Central memory CD8-positive, alpha-beta T cell (primary cell): ENCODE data around the gene PRIMPOL.
"Not testable (repeated sequence)": the region's sequence is repeated elsewhere in the genome, so short reads cannot be mapped to it uniquely, and the experiment has no call there.

ENCODE experiments used
- ATAC-seq: fragments of 150-1000 bp; cut with Tn5 transposase; replicated peaks from 2 replicates; pipeline ENCODE4 v1.10.0; 2022; ENCODE audit warnings: mild to moderate bottlenecking, moderate FRiP score, moderate number of reproducible peaks; ENCODE audit not compliant: poor library complexity, severe bottlenecking; ENCODE audit errors: extremely low read depth
- DNase-seq, 2 donors: peaks; one replicate each; pipeline ENCODE4 v3.0.0; 2021; ENCODE audit warnings: low spot score in 2 of 2
- H3K27ac Mint-ChIP-seq: one replicate; pipeline ENCODE4 v1.8.0; 2022; ENCODE audit warnings: low read depth, mild to moderate bottlenecking, moderate library complexity, mixed read lengths
- H3K27me3 Mint-ChIP-seq: one replicate; pipeline ENCODE4 v1.8.0; 2022; ENCODE audit warnings: mixed read lengths
- H3K36me3 Mint-ChIP-seq: one replicate; pipeline ENCODE4 v1.8.0; 2022; ENCODE audit warnings: mild to moderate bottlenecking, moderate library complexity, mixed read lengths; ENCODE audit not compliant: insufficient read depth
- H3K4me1 Mint-ChIP-seq: one replicate; pipeline ENCODE4 v1.8.0; 2022; ENCODE audit warnings: mixed read lengths
- H3K4me3 Mint-ChIP-seq: one replicate; pipeline ENCODE4 v1.8.0; 2022; ENCODE audit warnings: mild to moderate bottlenecking, moderate library complexity, mixed read lengths
- H3K9me3 Mint-ChIP-seq: one replicate; pipeline ENCODE4 v1.8.0; 2022; ENCODE audit warnings: mixed read lengths

PRIMPOL gene

DNA sequence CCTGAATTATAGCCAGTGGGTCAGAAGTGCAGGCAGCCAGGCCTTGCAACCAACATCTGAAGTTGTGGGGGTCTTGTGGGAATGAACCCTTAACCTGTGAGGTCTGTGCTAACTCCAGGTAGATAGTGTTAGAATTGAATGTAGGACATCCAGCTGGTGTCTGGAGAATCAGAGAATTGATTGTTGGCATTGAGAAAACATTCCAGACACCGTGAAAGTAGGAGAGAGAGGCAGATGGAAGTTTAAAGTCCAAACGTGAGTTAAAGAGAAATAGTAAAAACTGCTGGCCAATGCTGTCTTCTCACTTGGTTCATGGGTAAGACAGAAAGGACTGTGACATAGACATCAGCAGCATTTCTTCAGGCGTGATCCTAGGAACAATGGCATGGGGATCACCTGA is 28.0 kb upstream of the PRIMPOL start:
- H3K27me3 Mint-ChIP-seq = no peaks in the 10 kb centered on the region
- no peak for ATAC-seq
- no peak overlapping the region for H3K4me3 Mint-ChIP-seq
- no peaks in the 10 kb centered on the region for H3K9me3 Mint-ChIP-seq
- DNase-seq = no peak
- H3K36me3 Mint-ChIP-seq = no peaks in the 10 kb centered on the region
- H3K4me1 Mint-ChIP-seq = peaks cover 25% of the 10 kb centered on the region
- H3K27ac Mint-ChIP-seq = no peak overlapping the region

DNA sequence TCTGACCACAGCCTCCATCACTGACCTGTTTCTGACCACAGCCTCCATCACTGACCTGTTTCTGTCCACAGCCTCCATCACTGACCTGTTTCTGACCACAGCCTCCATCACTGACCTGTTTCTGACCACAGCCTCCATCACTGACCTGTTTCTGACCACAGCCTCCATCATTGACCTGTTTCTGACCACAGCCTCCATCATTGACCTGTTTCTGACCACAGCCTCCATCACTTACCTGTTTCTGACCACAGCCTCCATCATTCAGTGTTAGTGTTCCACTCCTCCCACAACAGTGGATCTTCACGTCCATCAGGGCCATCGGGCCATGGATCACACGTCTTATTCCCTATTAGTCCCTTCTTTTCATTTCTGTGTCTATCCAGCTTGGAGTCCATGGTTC is 25.0 kb upstream of the PRIMPOL start:
- DNase-seq, H3K9me3 Mint-ChIP-seq, ATAC-seq, H3K27me3 Mint-ChIP-seq, H3K4me3 Mint-ChIP-seq: not testable (repeated sequence)
- peaks cover 14% of the 10 kb centered on the region for H3K36me3 Mint-ChIP-seq
- peak overlapping the region; percentile 77 for H3K27ac Mint-ChIP-seq
- H3K4me1 Mint-ChIP-seq = peaks cover 42% of the 10 kb centered on the region

DNA sequence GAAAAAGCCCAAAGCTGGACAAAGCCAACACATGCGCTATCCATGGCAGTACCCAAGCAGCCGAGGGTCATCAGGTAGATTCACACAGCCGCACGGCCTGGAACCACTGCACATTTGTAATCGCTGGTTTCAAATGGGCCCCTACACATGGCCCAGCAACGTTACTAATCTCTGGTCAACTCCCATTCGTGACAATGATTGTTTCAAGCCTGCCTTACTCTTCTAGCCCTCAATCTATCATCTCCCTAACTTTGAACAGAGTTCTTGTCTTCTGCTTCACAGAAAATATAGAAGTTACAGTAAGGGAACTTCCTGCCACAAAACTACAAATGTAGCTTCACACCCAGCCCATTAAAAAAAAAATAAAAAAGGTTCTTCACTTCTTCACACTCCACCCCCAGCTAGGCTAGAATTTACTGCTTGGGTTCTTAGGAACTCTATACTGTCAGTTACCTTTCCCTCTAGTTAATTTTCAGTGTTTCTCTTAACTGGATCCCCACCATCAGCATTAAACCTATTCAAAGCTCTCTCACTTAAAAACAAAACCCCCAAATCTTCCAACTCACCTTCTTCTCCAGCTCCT is 24.5 kb upstream of the PRIMPOL start:
- ATAC-seq (peak; percentile 59), DNase-seq (no peak)
- Mint-ChIP-seq H3K27ac (peak overlapping the region; percentile 77), H3K4me3 (no peak overlapping the region), H3K9me3 (no peaks in the 10 kb centered on the region), H3K36me3 (peaks cover 19% of the 10 kb centered on the region), H3K27me3 (no peaks in the 10 kb centered on the region), H3K4me1 (peaks cover 42% of the 10 kb centered on the region)

DNA sequence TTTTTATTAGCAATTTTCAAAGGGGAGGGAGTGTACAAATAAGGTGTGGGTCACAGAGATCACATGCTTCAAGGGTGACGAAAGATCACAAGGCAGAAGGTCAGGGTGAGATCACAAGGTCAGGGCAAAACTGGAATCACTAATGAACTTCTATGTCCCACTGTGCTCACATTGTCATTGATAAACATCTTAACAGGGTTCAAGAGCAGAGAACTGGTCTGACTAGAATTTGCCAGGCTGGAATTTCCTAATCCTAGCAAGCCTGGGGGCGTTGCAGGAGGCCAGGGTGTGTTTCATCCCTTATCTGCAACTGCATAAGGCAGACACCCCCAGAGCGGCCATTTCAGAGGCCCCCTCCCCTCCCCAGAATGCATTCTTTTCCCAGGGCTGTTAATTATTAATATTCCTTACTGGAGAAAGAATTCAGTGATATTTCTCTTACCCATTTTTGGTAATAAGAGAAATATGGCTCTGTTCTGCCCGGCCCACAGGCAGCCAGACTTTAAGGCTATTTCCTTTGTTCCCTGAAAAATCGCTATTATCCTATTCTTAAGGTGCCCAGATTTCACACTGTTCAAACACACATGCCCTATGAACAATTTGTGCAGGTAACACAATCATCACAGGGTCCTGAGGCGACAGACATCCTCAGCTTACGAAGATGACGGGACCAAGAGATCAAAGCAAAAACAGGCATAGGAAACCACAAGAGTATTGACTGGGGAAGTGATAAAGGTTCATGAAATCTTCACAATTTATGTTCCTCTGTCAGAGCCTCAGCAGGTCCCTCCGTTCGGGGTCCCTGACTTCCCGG is 23.5 kb upstream of the PRIMPOL start:
- not testable (repeated sequence) for H3K4me3 Mint-ChIP-seq, H3K9me3 Mint-ChIP-seq, DNase-seq, H3K27me3 Mint-ChIP-seq
- Mint-ChIP-seq H3K27ac (peak overlapping the region; percentile 77), H3K4me1 (peaks cover 42% of the 10 kb centered on the region), H3K36me3 (peaks cover 28% of the 10 kb centered on the region)
- peak; percentile 59 for ATAC-seq

DNA sequence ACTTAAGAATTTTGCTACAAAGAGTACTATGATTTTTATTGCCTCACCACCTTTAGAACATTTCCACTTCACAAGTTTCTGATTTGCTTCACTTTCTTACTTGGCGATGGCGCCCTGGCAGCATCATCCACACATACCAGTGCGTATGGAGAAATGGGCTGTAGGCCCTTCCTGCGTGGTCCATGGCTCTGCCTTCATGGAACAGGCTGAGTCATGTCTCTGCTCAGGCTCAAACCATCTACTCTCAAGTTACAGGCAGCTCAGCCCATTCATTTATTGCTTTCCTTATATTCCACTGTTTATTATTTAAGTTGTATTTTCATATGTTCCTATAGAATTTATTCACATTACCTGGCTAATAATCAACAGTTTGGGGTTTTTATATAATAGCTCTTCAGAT is 21.4 kb upstream of the PRIMPOL start:
- no peak overlapping the region for H3K4me3 Mint-ChIP-seq
- DNase-seq (no peak), ATAC-seq (no peak)
- no peak overlapping the region for H3K27ac Mint-ChIP-seq
- H3K27me3 Mint-ChIP-seq = no peaks in the 10 kb centered on the region
- peaks cover 46% of the 10 kb centered on the region for H3K36me3 Mint-ChIP-seq
- no peaks in the 10 kb centered on the region for H3K9me3 Mint-ChIP-seq
- peaks cover 42% of the 10 kb centered on the region for H3K4me1 Mint-ChIP-seq

DNA sequence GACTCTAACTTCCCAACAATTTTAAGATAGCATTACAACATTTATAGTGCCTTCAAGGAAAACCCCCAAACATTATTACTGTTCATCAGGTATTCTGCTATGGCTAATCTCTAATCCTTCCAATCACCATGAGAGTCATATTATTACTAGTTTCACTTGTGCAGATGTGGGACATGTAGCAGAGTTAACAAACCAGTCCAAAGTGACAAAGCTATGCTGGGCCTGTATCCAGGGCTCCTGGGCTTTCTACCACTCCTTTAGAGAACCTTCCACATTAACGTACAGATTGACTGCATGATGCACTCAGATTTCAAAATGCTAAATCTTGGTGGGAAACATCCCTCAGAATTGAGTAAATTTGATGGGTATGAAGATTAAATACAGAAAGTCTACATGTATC is 16.7 kb upstream of the PRIMPOL start:
- Mint-ChIP-seq H3K9me3 (no peaks in the 10 kb centered on the region), H3K4me1 (peaks cover 4% of the 10 kb centered on the region), H3K36me3 (peaks cover 72% of the 10 kb centered on the region), H3K4me3 (no peak overlapping the region), H3K27me3 (no peaks in the 10 kb centered on the region), H3K27ac (no peak overlapping the region)
- ATAC-seq = no peak
- no peak for DNase-seq

DNA sequence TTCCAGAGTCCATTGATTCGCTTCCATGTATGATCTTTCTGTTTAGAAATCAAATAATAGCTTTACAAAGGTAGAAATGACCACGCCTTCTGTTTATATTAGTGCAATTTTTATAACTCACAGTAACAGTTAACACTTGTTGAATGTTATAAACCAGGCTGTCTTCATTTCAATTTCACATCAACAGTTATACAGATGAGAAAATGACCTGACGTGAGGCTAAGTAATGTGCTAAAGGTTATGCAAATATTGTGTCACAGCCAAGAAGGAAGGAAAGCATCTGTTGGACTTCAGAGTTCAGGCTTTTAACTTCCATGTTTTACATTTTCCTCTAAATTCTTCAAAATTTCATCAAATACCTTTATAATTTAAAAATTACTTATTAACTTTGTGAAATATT is 14.2 kb upstream of the PRIMPOL start:
- peaks cover 72% of the 10 kb centered on the region for H3K36me3 Mint-ChIP-seq
- no peak for ATAC-seq
- no peaks in the 10 kb centered on the region for H3K27me3 Mint-ChIP-seq
- no peak overlapping the region for H3K4me3 Mint-ChIP-seq
- H3K27ac Mint-ChIP-seq = no peak overlapping the region
- H3K9me3 Mint-ChIP-seq = no peaks in the 10 kb centered on the region
- DNase-seq = no peak
- peaks cover 15% of the 10 kb centered on the region for H3K4me1 Mint-ChIP-seq

DNA sequence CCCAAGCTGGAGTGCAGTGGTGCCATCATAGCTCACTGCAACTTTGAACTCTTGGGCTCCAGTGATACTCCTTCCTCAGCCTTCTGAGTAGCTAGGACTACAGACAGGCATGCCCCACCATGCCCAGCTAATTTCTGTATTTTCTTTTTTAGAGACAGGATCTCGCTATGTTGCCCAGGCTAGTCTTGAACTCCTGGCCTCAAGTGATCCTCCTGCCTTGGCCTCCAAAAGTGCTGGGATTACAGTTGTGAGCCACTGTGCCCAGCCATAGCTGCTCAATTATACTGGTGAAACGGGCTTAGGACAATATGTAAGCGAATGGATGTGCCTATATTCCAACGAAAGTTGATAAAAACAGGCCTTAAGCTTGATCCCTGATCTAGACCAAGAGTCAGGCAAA is 13.4 kb upstream of the PRIMPOL start:
- Mint-ChIP-seq H3K27ac (no peak overlapping the region), H3K4me1 (peaks cover 23% of the 10 kb centered on the region), H3K4me3 (no peak overlapping the region), H3K9me3 (no peaks in the 10 kb centered on the region), H3K27me3 (no peaks in the 10 kb centered on the region), H3K36me3 (peaks cover 64% of the 10 kb centered on the region)
- no peak for DNase-seq
- ATAC-seq = no peak

DNA sequence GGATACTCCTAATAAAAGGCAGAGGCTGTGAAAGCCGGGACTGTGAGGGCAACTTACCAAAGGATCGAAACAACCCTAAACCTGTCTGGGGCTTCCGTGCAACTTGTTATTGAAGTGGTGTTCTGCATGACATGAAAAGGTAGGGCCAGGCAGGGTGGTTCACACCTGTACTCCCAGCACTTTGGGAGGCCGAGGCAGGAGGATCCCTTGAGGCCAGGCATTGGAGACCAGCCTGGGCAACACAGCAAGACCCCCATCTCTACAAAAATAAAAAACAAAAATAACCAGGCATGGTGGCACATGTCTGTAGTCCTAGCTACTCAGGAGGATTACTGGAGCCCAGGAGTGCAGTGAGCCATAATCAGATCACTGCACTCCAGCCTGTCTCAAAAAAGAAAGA is 12.6 kb upstream of the PRIMPOL start:
- Mint-ChIP-seq H3K27ac (no peak overlapping the region), H3K4me1 (peaks cover 31% of the 10 kb centered on the region)
- no peak for DNase-seq

DNA sequence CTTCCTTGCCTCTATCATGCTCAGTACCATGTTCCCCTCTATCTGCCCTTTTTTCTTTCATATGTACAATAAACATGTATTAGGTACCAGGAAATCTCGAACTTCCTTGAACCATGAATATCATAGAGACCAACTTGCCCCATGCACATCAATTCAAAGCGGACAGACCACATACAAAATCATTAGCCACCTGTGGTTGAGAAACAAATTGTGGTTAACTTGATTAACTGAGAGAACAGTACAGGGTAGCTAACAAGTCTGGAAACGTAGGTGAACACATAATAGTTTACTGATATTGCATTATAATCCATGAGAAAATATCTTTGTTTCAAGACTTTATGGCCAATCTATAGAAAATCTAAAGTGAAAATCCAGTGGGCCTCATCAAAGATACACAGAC is 8.5 kb upstream of the PRIMPOL start:
- Mint-ChIP-seq H3K36me3 (peaks cover 39% of the 10 kb centered on the region), H3K27ac (peak overlapping the region; percentile 92), H3K4me3 (peak overlapping the region; percentile 9), H3K9me3 (no peaks in the 10 kb centered on the region), H3K4me1 (peaks cover 54% of the 10 kb centered on the region), H3K27me3 (no peaks in the 10 kb centered on the region)
- ATAC-seq (no peak), DNase-seq (no peak)

More for the DNA sequence above, 12.6 kb upstream of the PRIMPOL start:
- no peak overlapping the region for H3K4me3 Mint-ChIP-seq
- no peak for ATAC-seq
- no peaks in the 10 kb centered on the region for H3K9me3 Mint-ChIP-seq
- peaks cover 62% of the 10 kb centered on the region for H3K36me3 Mint-ChIP-seq
- no peaks in the 10 kb centered on the region for H3K27me3 Mint-ChIP-seq

DNA sequence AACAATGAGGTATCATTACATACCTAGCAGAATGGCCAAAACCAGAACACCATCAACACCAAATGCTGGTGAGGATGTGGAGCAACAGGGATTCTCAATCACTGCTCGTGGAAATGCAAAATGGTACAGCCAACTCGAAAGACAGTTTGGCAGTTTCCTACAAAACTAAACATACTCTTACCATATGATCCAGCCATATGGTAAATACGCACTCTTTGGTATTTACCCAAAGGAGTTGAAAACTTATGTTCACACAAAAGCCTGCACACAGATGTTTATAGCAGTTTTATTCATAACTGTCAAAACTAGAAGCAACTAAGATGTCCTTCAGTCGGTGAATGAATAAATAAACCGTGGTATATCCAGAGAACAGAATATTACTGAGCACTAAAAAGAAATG is 8.1 kb upstream of the PRIMPOL start:
- H3K9me3 Mint-ChIP-seq = no peaks in the 10 kb centered on the region
- ATAC-seq = no peak

DNA sequence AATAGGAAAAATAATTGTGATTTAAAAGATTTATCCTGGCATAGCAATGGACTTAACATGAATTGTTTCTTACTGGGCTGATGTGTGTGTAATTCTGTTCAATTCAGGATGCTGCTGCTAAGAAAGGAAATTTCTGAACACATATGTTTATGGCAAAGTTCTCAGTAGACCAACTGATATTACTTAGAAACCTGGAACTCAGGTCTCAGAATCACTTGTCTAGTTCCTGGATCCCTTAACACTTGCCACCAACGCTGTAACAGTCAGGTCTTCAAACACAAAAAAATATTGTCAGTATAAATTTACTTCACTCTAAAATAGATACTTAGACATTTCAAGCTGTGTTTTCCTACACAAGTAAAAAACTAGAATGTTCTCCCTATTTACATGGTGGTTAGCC is 5.8 kb upstream of the PRIMPOL start:
- Mint-ChIP-seq H3K4me3 (no peak overlapping the region), H3K9me3 (no peaks in the 10 kb centered on the region), H3K4me1 (peaks cover 79% of the 10 kb centered on the region), H3K36me3 (peaks cover 29% of the 10 kb centered on the region), H3K27ac (no peak overlapping the region), H3K27me3 (no peaks in the 10 kb centered on the region)
- DNase-seq (no peak), ATAC-seq (no peak)

More for the DNA sequence above, 8.1 kb upstream of the PRIMPOL start:
- no peak overlapping the region for H3K27ac Mint-ChIP-seq
- peaks cover 58% of the 10 kb centered on the region for H3K4me1 Mint-ChIP-seq
- H3K4me3 Mint-ChIP-seq = peak overlapping the region; percentile 9
- DNase-seq = no peak
- H3K36me3 Mint-ChIP-seq = peaks cover 35% of the 10 kb centered on the region
- no peaks in the 10 kb centered on the region for H3K27me3 Mint-ChIP-seq
